ENCODE data around the gene HMCN2. TPM values are rescaled to one million over a fixed set of nuclear protein-coding genes. Genes with fewer than 3 reads are reported as not detected.

Gene HMCN2
- polyA plus RNA-seq, 2 of the 4 experiments (the other 2 are of a cell fraction), result 0.01 TPM; not detected in 1

DNA sequence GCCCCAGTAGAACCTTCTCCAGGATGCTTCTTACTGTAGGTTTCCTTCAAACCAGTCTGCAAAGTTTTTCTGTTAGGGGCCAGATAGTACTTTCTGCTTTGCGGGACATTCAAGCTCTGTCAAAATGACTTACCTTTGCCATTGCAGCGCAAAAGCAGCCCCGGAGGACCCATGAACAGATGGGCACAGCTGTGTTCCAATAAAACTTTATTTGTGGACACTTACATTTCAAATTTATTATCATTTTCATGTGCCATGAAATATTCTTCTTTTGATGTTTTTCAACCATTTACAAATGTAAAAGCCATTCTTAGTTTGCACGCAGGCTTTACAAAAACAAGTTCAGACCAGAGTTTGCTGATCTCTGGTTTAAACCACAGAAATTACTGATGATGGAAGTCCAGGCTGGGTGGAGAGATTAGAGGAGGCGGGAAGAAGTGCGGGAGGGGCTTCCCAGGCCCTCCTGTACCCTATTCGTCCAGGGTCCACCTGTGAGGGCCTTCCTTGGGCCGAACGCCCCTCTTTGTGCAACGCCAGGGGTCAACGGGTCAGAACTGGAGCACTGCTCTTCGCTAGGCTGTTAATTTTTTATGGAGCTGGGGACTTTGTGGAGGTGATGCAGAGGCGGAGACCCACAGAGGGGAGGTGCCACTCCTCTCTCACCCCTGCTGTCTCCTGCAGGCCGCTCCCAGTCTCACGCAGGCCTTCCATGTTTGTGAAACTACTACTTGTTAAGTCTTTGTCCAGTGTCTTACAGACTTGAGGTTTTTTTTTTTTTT, 171.6 kb downstream of the HMCN2 start:
- POLR2A ChIA-PET, result interaction anchor here (0.6 kb wide), 1 partner anchor 97 kb away, joined by 3 read pairs; no protein-coding TSS in a partner anchor

DNA sequence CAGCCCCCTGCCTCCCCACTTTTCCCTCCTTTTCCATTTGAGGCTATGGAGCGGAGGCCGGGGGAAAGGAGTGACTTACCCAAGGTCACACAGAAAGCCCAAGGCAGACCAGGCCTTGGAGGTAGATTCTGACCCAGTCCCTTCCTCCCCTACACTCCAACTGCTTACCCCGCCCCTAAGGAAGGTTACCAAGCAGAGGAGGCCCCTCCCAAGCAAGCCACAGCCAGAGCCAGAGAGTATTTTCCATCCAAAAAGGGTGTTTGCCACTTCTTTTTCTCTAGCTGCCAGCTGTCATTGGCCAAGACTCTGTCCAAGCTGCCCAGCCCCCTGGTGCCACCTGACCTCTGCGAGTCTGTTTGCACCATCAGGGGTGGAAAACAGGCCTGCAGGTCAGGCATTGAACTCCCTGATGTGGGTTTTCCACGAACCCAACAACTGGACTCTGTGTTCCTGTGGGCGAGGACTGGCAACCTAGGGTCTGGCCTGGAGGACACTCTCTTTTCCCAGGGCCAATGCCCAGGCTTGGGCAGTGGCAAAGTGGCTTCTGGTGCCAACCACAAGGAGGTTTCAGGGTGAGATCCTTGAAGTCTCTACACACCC, 172.9 kb downstream of the HMCN2 start:
- no peak for DNase-seq (ENCODE audit: low read depth in 1 of 2, low spot score in 1 of 2)
- WGBS (ENCODE audit: missing lambda C conversion rate), result 83% methylated on average over 6 of the region's 6 CpGs
- POLR2A ChIA-PET, result no interaction called here

More for the DNA sequence above, 171.6 kb downstream of the HMCN2 start:
- ATAC-seq (no peak), FAIRE-seq (no peak), DNase-seq (ENCODE audit: low read depth in 1 of 2, low spot score in 1 of 2) (no peak)
- Histone ChIP-seq H3K4me2 (no peak overlapping the region), H3K4me1 (peaks cover 7% of the 10 kb centered on the region; the same call in 2 of the 3 replicates), H3K27ac (no peak overlapping the region), H3K9me3 (peaks cover 14% of the 10 kb centered on the region; the same call in 1 of the 3 replicates), H3K4me3 (no peak overlapping the region)
- WGBS (ENCODE audit: missing lambda C conversion rate), result 78% methylated on average over 15 of the region's 15 CpGs
- CTCF ChIA-PET, result interaction anchor here (1.0 to 2.2 kb wide), 6 partner anchors 22 to 316 kb away, joined by 3 to 7 read pairs (median 3); partner anchors contain the start of gene EXOSC2
- TF ChIP-seq CEBPB (IDR thresholded peaks at IDR 0.05), result no peak
- TF ChIP-seq POLR2A (IDR thresholded peaks at IDR 0.05; ENCODE audit: low read length), result no peak
- no peak for TF ChIP-seq ZFP36 (IDR thresholded peaks at IDR 0.05; ENCODE audit: borderline replicate concordance, partially characterized antibody)
- no peak for TF ChIP-seq HEYL (CRISPR knock-in tag; IDR thresholded peaks at IDR 0.05)
- TF ChIP-seq EP300 (IDR thresholded peaks at IDR 0.05), result no peak
- no peak for TF ChIP-seq CHD2 (IDR thresholded peaks at IDR 0.05; ENCODE audit: low read length, partially characterized antibody)
- TF ChIP-seq, protein P1, sequence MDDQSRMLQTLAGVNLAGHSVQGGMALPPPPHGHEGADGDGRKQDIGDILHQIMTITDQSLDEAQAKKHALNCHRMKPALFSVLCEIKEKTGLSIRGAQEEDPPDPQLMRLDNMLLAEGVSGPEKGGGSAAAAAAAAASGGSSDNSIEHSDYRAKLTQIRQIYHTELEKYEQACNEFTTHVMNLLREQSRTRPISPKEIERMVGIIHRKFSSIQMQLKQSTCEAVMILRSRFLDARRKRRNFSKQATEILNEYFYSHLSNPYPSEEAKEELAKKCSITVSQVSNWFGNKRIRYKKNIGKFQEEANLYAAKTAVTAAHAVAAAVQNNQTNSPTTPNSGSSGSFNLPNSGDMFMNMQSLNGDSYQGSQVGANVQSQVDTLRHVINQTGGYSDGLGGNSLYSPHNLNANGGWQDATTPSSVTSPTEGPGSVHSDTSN (IDR thresholded peaks at IDR 0.05), result no peak
- TF ChIP-seq HOXA7 (CRISPR knock-in tag; IDR thresholded peaks at IDR 0.05), result no peak
- no peak for TF ChIP-seq NFE2L2 (conservative IDR thresholded peaks at IDR 0.05; ENCODE audit: low read length)
- TF ChIP-seq KDM1A (IDR thresholded peaks at IDR 0.05; ENCODE audit: low read depth), result no peak
- no peak for TF ChIP-seq FOSL2 (IDR thresholded peaks at IDR 0.05)
- no peak for TF ChIP-seq FOSL2 (CRISPR knock-in tag; IDR thresholded peaks at IDR 0.05)
- no peak for TF ChIP-seq RFX5 (IDR thresholded peaks at IDR 0.05)

More for the DNA sequence above, 172.9 kb downstream of the HMCN2 start:
- no peak for ATAC-seq
- CTCF ChIA-PET, result interaction anchor here (0.6 to 1.2 kb wide), 3 partner anchors 22 to 212 kb away, joined by 3 to 5 read pairs (median 3); no protein-coding TSS in a partner anchor
- H3K4me3 ChIP-seq, result no peak overlapping the region
- peaks cover 4% of the 10 kb centered on the region; the same call in 1 of the 3 replicates for H3K4me1 ChIP-seq
- H3K4me2 ChIP-seq, result no peak overlapping the region
- no peak for TF ChIP-seq ZFP36 (IDR thresholded peaks at IDR 0.05; ENCODE audit: borderline replicate concordance, partially characterized antibody)
- TF ChIP-seq CBX2 (IDR thresholded peaks at IDR 0.05; ENCODE audit: borderline replicate concordance, low read depth), result no peak
- no peak for TF ChIP-seq POLR2A (IDR thresholded peaks at IDR 0.05; ENCODE audit: low read length)
- TF ChIP-seq, protein P2, sequence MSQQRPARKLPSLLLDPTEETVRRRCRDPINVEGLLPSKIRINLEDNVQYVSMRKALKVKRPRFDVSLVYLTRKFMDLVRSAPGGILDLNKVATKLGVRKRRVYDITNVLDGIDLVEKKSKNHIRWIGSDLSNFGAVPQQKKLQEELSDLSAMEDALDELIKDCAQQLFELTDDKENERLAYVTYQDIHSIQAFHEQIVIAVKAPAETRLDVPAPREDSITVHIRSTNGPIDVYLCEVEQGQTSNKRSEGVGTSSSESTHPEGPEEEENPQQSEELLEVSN (IDR thresholded peaks at IDR 0.05; ENCODE audit: borderline replicate concordance, low read depth), result no peak
- TF ChIP-seq, protein P3, sequence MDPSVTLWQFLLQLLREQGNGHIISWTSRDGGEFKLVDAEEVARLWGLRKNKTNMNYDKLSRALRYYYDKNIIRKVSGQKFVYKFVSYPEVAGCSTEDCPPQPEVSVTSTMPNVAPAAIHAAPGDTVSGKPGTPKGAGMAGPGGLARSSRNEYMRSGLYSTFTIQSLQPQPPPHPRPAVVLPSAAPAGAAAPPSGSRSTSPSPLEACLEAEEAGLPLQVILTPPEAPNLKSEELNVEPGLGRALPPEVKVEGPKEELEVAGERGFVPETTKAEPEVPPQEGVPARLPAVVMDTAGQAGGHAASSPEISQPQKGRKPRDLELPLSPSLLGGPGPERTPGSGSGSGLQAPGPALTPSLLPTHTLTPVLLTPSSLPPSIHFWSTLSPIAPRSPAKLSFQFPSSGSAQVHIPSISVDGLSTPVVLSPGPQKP (IDR thresholded peaks at IDR 0.05; ENCODE audit: low read depth, low read length), result no peak
- no peak for TF ChIP-seq TP53 (CRISPR knock-in tag; IDR thresholded peaks at IDR 0.05)
- TF ChIP-seq PHF8 (IDR thresholded peaks at IDR 0.05; ENCODE audit: borderline replicate concordance, low read depth), result no peak
- TF ChIP-seq HOXB13 (CRISPR knock-in tag; IDR thresholded peaks at IDR 0.05; ENCODE audit: low read depth), result no peak
- no peak for TF ChIP-seq BHLHE40 (IDR thresholded peaks at IDR 0.05; ENCODE audit: low read depth, low read length)
- no peak for TF ChIP-seq SREBF2 (IDR thresholded peaks at IDR 0.05)
- TF ChIP-seq HEYL (CRISPR knock-in tag; IDR thresholded peaks at IDR 0.05), result no peak
- TF ChIP-seq, protein P4, sequence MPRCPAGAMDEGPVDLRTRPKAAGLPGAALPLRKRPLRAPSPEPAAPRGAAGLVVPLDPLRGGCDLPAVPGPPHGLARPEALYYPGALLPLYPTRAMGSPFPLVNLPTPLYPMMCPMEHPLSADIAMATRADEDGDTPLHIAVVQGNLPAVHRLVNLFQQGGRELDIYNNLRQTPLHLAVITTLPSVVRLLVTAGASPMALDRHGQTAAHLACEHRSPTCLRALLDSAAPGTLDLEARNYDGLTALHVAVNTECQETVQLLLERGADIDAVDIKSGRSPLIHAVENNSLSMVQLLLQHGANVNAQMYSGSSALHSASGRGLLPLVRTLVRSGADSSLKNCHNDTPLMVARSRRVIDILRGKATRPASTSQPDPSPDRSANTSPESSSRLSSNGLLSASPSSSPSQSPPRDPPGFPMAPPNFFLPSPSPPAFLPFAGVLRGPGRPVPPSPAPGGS (IDR thresholded peaks at IDR 0.05), result no peak
- TF ChIP-seq KDM5A (IDR thresholded peaks at IDR 0.05), result no peak
- TF ChIP-seq, protein P5, sequence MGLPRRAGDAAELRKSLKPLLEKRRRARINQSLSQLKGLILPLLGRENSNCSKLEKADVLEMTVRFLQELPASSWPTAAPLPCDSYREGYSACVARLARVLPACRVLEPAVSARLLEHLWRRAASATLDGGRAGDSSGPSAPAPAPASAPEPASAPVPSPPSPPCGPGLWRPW (IDR thresholded peaks at IDR 0.05), result no peak
- no peak for TF ChIP-seq ZNF302 (CRISPR knock-in tag; IDR thresholded peaks at IDR 0.05)
- H3K9me3 ChIP-seq, result peaks cover 14% of the 10 kb centered on the region; the same call in 1 of the 3 replicates
- FAIRE-seq, result no peak
- H3K27ac ChIP-seq, result no peak overlapping the region
